Activated CD8-positive, alpha-beta memory T cell treated with anti-CD3 and anti-CD28 coated beads, Interleukin-2, amount 50 U/mL, for 24 hours (primary cell): Measurements from ENCODE around the gene FNDC5.

Experiments
- DNase-seq: peaks from one replicate; pipeline ENCODE4 v3.0.0-alpha.2; 2020; ENCODE audit errors: extremely low read depth

Gene FNDC5

GRCh38 chr1:32884032-32884372 lies 13.3 kb upstream of the FNDC5 start:
- no peak for DNase-seq

GRCh38 chr1:32883338-32884031 lies 12.8 kb upstream of the FNDC5 start:
- DNase-seq = no peak

GRCh38 chr1:32881871-32882850 lies 11.4 kb upstream of the FNDC5 start:
- DNase-seq = no peak

GRCh38 chr1:32881291-32881690 lies 10.6 kb upstream of the FNDC5 start:
- no peak for DNase-seq

GRCh38 chr1:32878637-32879041 lies 7.9 kb upstream of the FNDC5 start:
- DNase-seq = no peak

GRCh38 chr1:32878183-32878582 lies 7.5 kb upstream of the FNDC5 start:
- no peak for DNase-seq

- no peak for DNase-seq
Measured at GRCh38 chr1:32877211-32878110, 6.7 kb upstream of the FNDC5 start.

GRCh38 chr1:32876341-32877210 lies 5.9 kb upstream of the FNDC5 start:
- no peak for DNase-seq

- no peak for DNase-seq
Measured at GRCh38 chr1:32874860-32875752, 4.4 kb upstream of the FNDC5 start.

- no peak for DNase-seq
Measured at GRCh38 chr1:32873484-32873883, 2.8 kb upstream of the FNDC5 start.

- DNase-seq = no peak
Measured at GRCh38 chr1:32872192-32872460, 1.4 kb upstream of the FNDC5 start.

GRCh38 chr1:32871364-32872191 lies 866 bp upstream of the FNDC5 start:
- DNase-seq = no peak

GRCh38 chr1:32869923-32870614 lies 643 bp downstream of the FNDC5 start:
- no peak for DNase-seq

GRCh38 chr1:32868806-32869455 lies 1.8 kb downstream of the FNDC5 start:
- DNase-seq = no peak

GRCh38 chr1:32868085-32868484 lies 2.6 kb downstream of the FNDC5 start:
- no peak for DNase-seq

- DNase-seq = no peak
Measured at GRCh38 chr1:32867671-32868070, 3.0 kb downstream of the FNDC5 start.

GRCh38 chr1:32867151-32867550 lies 3.6 kb downstream of the FNDC5 start:
- no peak for DNase-seq
